GM19099 (cell line): Measurements from ENCODE around the gene AFAP1.

ENCODE experiments used
- POLR2A ChIP-seq: IDR thresholded peaks from 3 replicates; pipeline ENCODE4 v1.6.1; 2011; ENCODE audit warnings: low read depth; ENCODE audit not compliant: insufficient read length; ENCODE audit errors: extremely low read depth

AFAP1 gene

DNA sequence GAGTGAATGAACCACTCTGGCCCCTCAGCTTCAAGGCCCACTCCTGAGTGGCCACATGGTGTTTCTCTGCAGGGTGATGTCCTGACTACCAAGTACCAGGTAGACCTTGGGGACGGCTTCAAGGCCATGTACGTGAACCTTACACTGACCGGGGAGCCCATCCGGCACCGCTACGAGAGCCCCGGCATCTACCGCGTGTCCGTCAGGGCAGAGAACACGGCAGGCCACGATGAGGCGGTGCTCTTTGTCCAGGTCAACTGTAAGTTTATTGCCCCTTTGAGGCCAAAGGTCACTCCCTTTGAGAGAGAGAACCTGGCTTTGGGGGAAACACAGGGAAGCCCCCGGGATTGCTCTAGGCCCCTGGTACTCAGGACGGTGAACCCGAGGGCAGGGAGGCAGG lies 216.0 kb downstream of the AFAP1 start:
- TF ChIP-seq POLR2A = no peak

DNA sequence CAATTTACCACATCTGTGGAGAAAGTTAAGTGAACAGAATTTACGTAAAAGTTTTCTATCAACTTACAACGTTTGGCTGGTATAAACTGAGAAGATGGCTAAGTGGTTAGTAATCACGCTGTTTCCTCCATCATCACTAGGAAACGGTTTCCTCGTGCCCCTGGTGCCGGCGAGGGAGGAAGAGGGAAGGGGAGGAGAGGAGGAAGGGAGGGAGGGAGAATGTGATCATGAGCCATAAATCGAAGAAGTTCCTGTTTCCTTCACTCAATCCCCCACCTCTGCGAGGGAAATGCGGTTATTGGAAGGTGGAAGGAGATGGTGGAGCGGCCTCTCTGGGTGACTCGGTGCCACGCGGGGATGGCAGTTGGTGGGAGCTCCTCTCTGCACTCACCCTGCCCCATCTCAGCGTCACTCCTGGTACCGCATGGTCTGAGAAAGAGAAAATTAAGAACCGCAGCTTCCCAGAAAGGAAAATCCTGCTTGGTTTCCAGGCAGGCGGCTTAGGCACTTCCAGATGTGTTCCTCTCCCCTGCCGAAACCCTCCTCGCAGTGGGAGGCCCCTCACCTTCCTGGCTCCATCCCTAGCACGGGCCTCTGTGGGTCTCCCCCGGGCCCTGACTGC lies 216.8 kb downstream of the AFAP1 start:
- no peak for TF ChIP-seq POLR2A

GRCh38 chr4:7721984-7722551 lies 217.6 kb downstream of the AFAP1 start:
- TF ChIP-seq POLR2A = no peak

GRCh38 chr4:7719354-7720174 lies 220.1 kb downstream of the AFAP1 start:
- TF ChIP-seq POLR2A = no peak

GRCh38 chr4:7717946-7718490 lies 221.6 kb downstream of the AFAP1 start:
- TF ChIP-seq POLR2A = no peak

DNA sequence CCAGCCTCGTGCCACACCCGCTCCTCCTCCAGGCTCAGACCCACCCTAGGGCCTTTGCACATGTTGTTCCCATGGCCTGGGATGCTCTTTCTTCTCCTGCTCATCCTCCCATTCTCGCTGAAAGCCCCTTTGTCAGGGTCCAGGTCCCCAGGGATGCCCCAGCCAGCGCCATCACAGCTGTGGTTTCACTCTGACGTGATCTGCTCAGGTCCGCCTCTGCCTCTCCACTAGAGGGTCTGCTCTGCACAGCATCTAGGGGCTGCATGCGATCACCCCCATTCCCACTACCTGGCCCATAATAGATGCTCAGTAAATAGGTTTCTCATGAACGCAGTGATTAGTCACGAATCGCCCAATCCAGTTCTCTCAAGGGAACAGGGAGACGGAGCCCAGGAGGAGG lies 222.5 kb downstream of the AFAP1 start:
- TF ChIP-seq POLR2A = no peak

- TF ChIP-seq POLR2A = no peak
These were observed 223.5 kb downstream of the AFAP1 start for GRCh38 chr4:7716010-7716721.

DNA sequence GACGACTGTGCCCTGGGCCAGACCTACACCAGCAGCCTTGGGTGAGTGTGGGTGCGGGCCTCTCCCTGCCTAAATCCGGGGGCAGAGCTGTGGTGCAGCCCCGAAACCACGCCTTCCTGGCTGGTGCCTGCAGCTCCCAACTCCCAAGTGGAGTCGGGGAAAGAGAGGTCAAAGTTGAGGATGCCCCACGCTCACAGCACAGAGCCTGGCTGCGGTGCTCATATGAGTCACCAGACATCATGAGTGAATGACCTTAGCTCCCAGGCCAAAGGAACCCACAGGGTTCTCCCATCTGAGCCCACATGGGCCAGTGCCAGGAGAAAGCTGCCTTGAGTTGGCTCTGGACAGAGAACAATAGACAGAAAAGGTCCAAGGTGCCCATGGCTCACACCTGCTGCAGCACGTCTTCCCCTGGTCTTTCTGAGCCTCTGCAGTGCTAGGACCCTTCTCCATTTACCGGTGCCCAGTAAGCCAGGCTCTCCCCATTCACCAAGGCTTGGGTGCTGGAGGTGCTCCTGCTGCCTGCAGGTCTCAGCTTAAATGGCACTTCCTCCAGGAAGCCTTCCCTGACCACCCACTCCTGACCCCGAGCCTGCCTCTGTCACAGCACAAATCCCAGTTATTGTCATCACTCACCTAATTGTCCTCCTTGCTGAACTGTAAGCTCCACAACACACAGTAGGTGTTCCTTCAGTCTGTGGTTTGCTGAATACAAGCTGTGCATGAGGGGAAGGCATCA lies 224.2 kb downstream of the AFAP1 start:
- TF ChIP-seq POLR2A = no peak

DNA sequence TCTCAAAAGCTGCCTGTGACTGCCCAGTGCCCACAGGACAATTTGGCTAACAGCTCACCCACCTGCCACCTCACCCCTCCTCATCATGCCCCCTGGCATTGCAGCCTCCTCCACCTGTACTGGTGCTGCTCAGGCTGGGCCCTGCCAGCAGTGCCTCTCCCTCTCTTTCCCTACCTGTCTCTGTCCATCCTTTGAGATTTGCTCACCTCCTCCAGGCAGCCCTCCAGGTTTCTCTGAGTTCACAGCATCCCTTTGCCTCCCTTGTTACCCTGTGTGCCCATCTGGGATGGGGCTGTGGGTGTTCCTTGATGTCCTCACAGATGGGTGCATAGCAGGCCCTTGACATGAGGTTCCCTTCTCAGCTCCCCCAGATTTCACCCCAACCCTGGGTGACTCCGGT lies 224.9 kb downstream of the AFAP1 start:
- no peak for TF ChIP-seq POLR2A

GRCh38 chr4:7714176-7714575 lies 225.5 kb downstream of the AFAP1 start:
- no peak for TF ChIP-seq POLR2A

- TF ChIP-seq POLR2A = no peak
These were observed 225.9 kb downstream of the AFAP1 start for GRCh38 chr4:7713757-7714156.

- no peak for TF ChIP-seq POLR2A
These were observed 227.5 kb downstream of the AFAP1 start for GRCh38 chr4:7712021-7712671.

- no peak for TF ChIP-seq POLR2A
These were observed 228.2 kb downstream of the AFAP1 start for GRCh38 chr4:7711307-7711963.

DNA sequence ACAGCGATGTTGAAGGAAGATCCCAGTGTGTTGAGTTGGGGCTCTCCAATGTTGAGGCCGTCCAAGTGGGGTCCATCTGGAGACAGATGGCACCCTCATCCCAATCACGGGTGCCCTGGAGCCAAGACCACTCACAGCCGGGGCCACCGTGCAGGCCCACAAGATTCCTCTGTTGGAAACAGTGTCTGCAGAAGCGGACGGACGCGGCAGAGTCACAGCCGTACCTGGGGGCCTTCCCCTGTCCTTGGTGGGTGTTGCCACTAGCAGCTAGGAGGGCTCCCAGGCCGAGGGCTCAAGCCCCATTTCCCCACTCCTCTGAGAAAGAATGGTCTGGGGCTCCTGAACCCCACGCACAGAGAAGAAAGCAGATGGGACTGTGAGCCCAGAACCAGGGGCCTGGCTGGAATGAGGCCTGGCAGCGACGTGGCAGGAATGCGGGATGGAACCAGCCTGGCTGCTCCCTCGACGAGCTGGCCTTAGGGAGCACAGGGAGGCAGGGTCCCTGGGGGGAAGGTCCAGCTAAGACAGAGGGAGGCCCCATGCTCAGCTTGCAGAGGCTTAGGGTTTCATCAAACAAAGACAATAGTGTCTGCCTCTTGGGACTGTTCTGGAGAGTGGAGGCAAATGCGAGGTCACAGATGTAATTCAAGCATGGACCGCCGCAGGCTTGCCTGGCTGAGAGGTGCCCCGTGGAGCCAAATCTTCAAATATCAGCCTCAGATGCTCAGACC lies 228.9 kb downstream of the AFAP1 start:
- no peak for TF ChIP-seq POLR2A

- no peak for TF ChIP-seq POLR2A
These were observed 229.5 kb downstream of the AFAP1 start for GRCh38 chr4:7710126-7710525.
